Mesenchymal stem cell (in vitro differentiated cells and primary cell): ENCODE data around the gene FRRS1L.

Experiments
- DNase-seq: peaks from one replicate; pipeline ENCODE4 v3.0.0-alpha.2; 2013
- H2AFZ ChIP-seq: one replicate; pipeline ENCODE4 v1.6.1; 2013; ENCODE audit warnings: low read depth, mild to moderate bottlenecking, control low read depth, inconsistent platforms, low read length, moderate library complexity
- H2AK5ac ChIP-seq: 2 replicates; pipeline ENCODE4 v1.6.1; 2013; ENCODE audit warnings: low read length, moderate library complexity, mild to moderate bottlenecking, inconsistent platforms; ENCODE audit not compliant: severe bottlenecking
- H2BK120ac ChIP-seq: one replicate; pipeline ENCODE4 v1.6.1; 2013; ENCODE audit warnings: low read depth, mild to moderate bottlenecking, inconsistent platforms, low read length, moderate library complexity
- H2BK12ac ChIP-seq, 2 experiments: one replicate each; pipeline ENCODE4 v1.6.1; 2013; ENCODE audit warnings: inconsistent platforms in 2 of 2, low read length in 2 of 2, mild to moderate bottlenecking in 2 of 2, moderate library complexity in 2 of 2, control low read depth in 1 of 2
- H2BK15ac ChIP-seq: one replicate; pipeline ENCODE4 v1.6.1; 2013; ENCODE audit warnings: mild to moderate bottlenecking, low read depth, inconsistent platforms; ENCODE audit not compliant: poor library complexity, severe bottlenecking
- H2BK5ac ChIP-seq: 2 replicates; pipeline ENCODE4 v1.6.1; 2013; ENCODE audit warnings: low read depth, mild to moderate bottlenecking, low read length, control low read depth, inconsistent platforms; ENCODE audit not compliant: poor library complexity, severe bottlenecking
- H3K14ac ChIP-seq, 2 experiments: one replicate each; pipeline ENCODE4 v1.6.1; 2013; ENCODE audit warnings: inconsistent platforms in 2 of 2, low read length in 2 of 2, control low read depth in 1 of 2, mild to moderate bottlenecking in 1 of 2, moderate library complexity in 1 of 2
- H3K18ac ChIP-seq, 2 experiments: one replicate each; pipeline ENCODE4 v1.6.1; 2013; ENCODE audit warnings: inconsistent platforms in 2 of 2, low read length in 2 of 2, control low read depth in 1 of 2, low read depth in 1 of 2, mild to moderate bottlenecking in 1 of 2
- H3K23ac ChIP-seq, 2 experiments: one replicate each; pipeline ENCODE4 v1.6.1; 2013; ENCODE audit warnings: inconsistent platforms in 2 of 2, low read length in 2 of 2, mild to moderate bottlenecking in 2 of 2, moderate library complexity in 2 of 2, control low read depth in 1 of 2
- H3K27ac ChIP-seq: 2 replicates; pipeline ENCODE4 v1.5.1; 2013; ENCODE audit warnings: mild to moderate bottlenecking, moderate library complexity, low read length, control low read depth, inconsistent platforms; ENCODE audit not compliant: poor library complexity, severe bottlenecking
- H3K27me3 ChIP-seq, 2 experiments: 2 replicates each; pipeline versions ENCODE4 v1.6.1 to v1.7.0; 2013; ENCODE audit warnings: low read length in 2 of 2, mild to moderate bottlenecking in 2 of 2, moderate library complexity in 2 of 2, control low read depth in 1 of 2, inconsistent platforms in 1 of 2; ENCODE audit not compliant: control insufficient read depth in 1 of 2, insufficient read depth in 1 of 2
- H3K36me3 ChIP-seq, 2 experiments: 2 replicates each; pipeline versions ENCODE4 v1.6.1 to v1.7.0; 2013; ENCODE audit warnings: low read length in 2 of 2, control low read depth in 1 of 2, inconsistent platforms in 1 of 2, low read depth in 1 of 2, mild to moderate bottlenecking in 1 of 2; ENCODE audit not compliant: insufficient read depth in 2 of 2, control insufficient read depth in 1 of 2
- H3K4ac ChIP-seq, 2 experiments: one replicate each; pipeline ENCODE4 v1.6.1; 2013; ENCODE audit warnings: inconsistent platforms in 2 of 2, low read length in 2 of 2, mild to moderate bottlenecking in 2 of 2, moderate library complexity in 2 of 2, control low read depth in 1 of 2, low read depth in 1 of 2
- H3K4me1 ChIP-seq: 2 replicates; pipeline ENCODE4 v1.6.1; 2013; ENCODE audit warnings: low read depth, low read length, control low read depth; ENCODE audit not compliant: control insufficient read depth, insufficient read depth
- H3K4me2 ChIP-seq: 2 replicates; pipeline ENCODE4 v1.6.1; 2013; ENCODE audit warnings: low read length, mild to moderate bottlenecking, inconsistent platforms; ENCODE audit not compliant: poor library complexity, severe bottlenecking
- H3K4me3 ChIP-seq, 2 experiments: 2 replicates each; pipeline versions ENCODE4 v1.5.1 to v1.7.0; 2013; ENCODE audit warnings: low read length in 2 of 2, mild to moderate bottlenecking in 2 of 2, control low read depth in 1 of 2, low read depth in 1 of 2; ENCODE audit not compliant: insufficient read depth in 1 of 2
- H3K79me1 ChIP-seq: replicated peaks from 2 replicates; pipeline ENCODE4 v1.6.1; 2013; ENCODE audit warnings: mild to moderate bottlenecking, control low read depth, low read length, inconsistent platforms; ENCODE audit not compliant: poor library complexity, severe bottlenecking
- H3K9ac ChIP-seq: 2 replicates; pipeline ENCODE4 v1.7.0; 2013; ENCODE audit warnings: mild to moderate bottlenecking, low read length, moderate library complexity
- H3K9me3 ChIP-seq: 2 replicates; pipeline ENCODE4 v1.7.0; 2013; ENCODE audit warnings: mild to moderate bottlenecking, low read length; ENCODE audit not compliant: control insufficient read depth
- H4K8ac ChIP-seq: one replicate; pipeline ENCODE4 v1.6.1; 2013; ENCODE audit warnings: inconsistent platforms, mild to moderate bottlenecking, low read length, moderate library complexity
- H4K91ac ChIP-seq: one replicate; pipeline ENCODE4 v1.6.1; 2013; ENCODE audit warnings: mild to moderate bottlenecking, low read length, inconsistent platforms
- WGBS: methylation state at CpG from one replicate; pipeline ENCODE4 v1.1.7; 2013; ENCODE audit warnings: mixed read lengths; 5-methylcytosine and 5-hydroxymethylcytosine counted together

FRRS1L gene

DNA sequence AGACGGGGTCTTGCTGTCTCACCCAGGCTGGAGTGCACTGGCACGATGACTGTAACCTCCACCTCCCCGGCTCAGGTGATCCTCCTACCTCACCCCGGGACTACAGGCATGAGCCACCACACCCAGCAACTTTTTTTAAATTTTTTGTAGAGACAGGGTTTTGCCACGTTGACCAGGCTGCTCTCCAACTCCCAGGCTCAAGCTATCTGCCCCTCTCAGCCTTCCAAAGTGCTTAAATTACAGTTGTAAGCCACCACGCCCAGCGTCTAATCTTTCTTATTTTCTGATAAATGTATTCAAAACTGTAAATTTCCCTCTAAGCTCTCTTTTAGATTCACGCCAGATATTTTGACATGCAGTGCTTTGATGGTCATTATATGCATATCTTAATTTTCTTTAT lies 10.3 kb downstream of the FRRS1L start:
- no peak overlapping the region for H4K91ac ChIP-seq
- H3K23ac ChIP-seq: no peak overlapping the region
- no peak overlapping the region for H4K8ac ChIP-seq
- no peak overlapping the region for H2AFZ ChIP-seq
- H3K14ac ChIP-seq: no peak overlapping the region
- H2BK5ac ChIP-seq: no peak overlapping the region
- no peak overlapping the region for H2BK120ac ChIP-seq
- 74% methylated on average over 7 of the region's 8 CpGs for WGBS
- H3K9me3 ChIP-seq: peaks cover 7% of the 10 kb centered on the region
- no peak overlapping the region for H3K18ac ChIP-seq
- H3K36me3 ChIP-seq: no peaks in the 10 kb centered on the region
- no peak overlapping the region for H3K4ac ChIP-seq
- no peak overlapping the region for H2AK5ac ChIP-seq
- no peaks in the 10 kb centered on the region for H3K79me1 ChIP-seq
- H2BK12ac ChIP-seq: no peak overlapping the region
- no peak overlapping the region for H3K27ac ChIP-seq
- no peak overlapping the region for H3K9ac ChIP-seq
- no peak overlapping the region for H3K4me2 ChIP-seq
- DNase-seq: no peak
- H3K27me3 ChIP-seq: peaks cover 6 to 7% of the 10 kb centered on the region in 2 experiments
- H2BK15ac ChIP-seq: no peak overlapping the region
- H3K4me3 ChIP-seq: no peak overlapping the region
- H3K4me1 ChIP-seq: no peaks in the 10 kb centered on the region

DNA sequence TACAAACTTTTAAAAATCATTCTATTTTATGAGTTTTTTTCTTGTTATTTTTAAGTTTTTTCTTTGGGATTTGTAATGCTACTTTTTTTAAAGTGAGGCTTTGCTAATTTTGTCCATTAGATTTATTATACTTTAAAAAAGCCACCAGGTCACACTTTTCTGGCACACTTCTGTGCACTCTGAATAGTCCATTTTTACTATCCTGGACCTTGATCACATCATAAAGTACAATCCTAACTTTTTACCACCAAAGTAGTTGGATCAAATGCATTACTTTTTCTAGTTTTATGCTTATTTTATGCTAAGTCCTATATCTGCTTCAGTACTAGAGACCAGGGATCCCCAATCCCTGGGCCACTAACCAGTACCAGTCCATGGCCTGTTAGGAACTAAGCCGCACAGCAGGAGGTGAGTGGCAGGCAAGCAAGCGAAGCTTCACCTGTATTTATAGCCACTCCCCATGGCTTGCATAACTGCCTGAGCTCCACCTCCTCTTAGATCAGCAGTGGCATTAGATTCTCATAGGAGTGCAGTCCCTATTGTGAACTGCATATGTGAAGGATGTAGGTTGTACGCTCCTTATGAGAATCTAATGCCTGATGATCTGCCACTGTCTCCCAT lies 16.0 kb downstream of the FRRS1L start:
- no peaks in the 10 kb centered on the region for H3K36me3 ChIP-seq
- no peak overlapping the region for H2AFZ ChIP-seq
- H3K9me3 ChIP-seq: peaks cover 7% of the 10 kb centered on the region
- no peak overlapping the region for H2AK5ac ChIP-seq
- H3K27ac ChIP-seq: no peak overlapping the region
- 79% methylated on average over 2 of the region's 3 CpGs for WGBS
- H2BK120ac ChIP-seq: no peak overlapping the region
- no peaks in the 10 kb centered on the region for H3K4me1 ChIP-seq
- no peak overlapping the region for H4K91ac ChIP-seq
- H3K18ac ChIP-seq: no peak overlapping the region
- DNase-seq: no peak
- H3K23ac ChIP-seq: no peak overlapping the region
- H3K14ac ChIP-seq: no peak overlapping the region
- no peak overlapping the region for H3K9ac ChIP-seq
- H3K27me3 ChIP-seq: peaks cover 3 to 26% of the 10 kb centered on the region in 2 experiments
- H2BK15ac ChIP-seq: no peak overlapping the region
- no peak overlapping the region for H3K4me2 ChIP-seq
- no peak overlapping the region for H2BK12ac ChIP-seq
- no peaks in the 10 kb centered on the region for H3K79me1 ChIP-seq
- H4K8ac ChIP-seq: no peak overlapping the region
- no peak overlapping the region for H3K4me3 ChIP-seq
- H3K4ac ChIP-seq: no peak overlapping the region
- no peak overlapping the region for H2BK5ac ChIP-seq

DNA sequence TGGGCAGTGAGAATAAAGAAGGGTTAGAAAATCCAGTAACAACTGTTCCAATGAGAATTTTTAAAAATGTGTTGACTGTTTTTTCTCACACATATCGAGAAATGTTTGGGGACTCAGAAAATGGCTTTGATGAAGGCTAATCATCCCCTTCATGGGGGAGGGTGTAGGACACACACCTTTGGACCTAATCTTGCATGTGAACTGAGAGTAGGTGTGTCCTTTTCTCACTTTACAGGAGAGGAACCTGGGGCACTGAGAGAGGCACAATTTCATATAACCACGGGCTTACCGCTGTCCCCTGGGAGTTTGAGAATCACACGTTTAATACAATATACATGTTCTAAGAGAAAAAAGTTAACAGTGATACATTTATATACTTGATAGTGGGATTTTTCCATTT lies 17.3 kb downstream of the FRRS1L start:
- no peak for DNase-seq
- H2AFZ ChIP-seq: no peak overlapping the region
- WGBS: 96% methylated on average over 1 of the region's 4 CpGs

DNA sequence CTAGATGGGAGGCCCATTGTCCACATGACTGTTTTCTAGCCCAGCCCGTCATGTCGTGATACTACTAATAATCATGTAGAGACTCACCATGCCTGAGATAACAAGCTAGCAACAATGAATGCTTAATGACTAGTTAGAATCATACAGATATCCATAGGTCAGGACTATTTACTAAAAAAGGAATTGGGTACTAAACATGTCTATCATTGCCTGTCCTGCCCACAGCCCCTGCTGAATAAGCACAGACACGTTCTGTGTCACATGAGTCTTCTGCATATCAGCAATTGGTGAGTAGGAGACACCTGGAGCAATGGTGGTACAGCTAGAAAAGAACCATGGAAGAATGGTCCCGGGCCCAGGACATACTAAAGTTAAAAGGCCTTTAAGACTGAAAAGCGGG lies 18.0 kb downstream of the FRRS1L start:
- H3K14ac ChIP-seq: no peak overlapping the region
- H3K36me3 ChIP-seq: no peaks in the 10 kb centered on the region
- H4K8ac ChIP-seq: no peak overlapping the region
- no peak overlapping the region for H4K91ac ChIP-seq
- H3K27me3 ChIP-seq: peaks cover 3 to 29% of the 10 kb centered on the region in 2 experiments
- H2BK120ac ChIP-seq: no peak overlapping the region
- no peak overlapping the region for H2BK5ac ChIP-seq
- H2BK15ac ChIP-seq: no peak overlapping the region
- DNase-seq: no peak
- H2AFZ ChIP-seq: no peak overlapping the region
- WGBS: 85% methylated on average over 3 of the region's 5 CpGs
- H3K9me3 ChIP-seq: peaks cover 7% of the 10 kb centered on the region
- no peak overlapping the region for H3K27ac ChIP-seq
- H3K4ac ChIP-seq: no peak overlapping the region
- no peak overlapping the region for H3K4me2 ChIP-seq
- no peak overlapping the region for H2AK5ac ChIP-seq
- H3K18ac ChIP-seq: no peak overlapping the region
- H3K4me1 ChIP-seq: no peaks in the 10 kb centered on the region
- no peaks in the 10 kb centered on the region for H3K79me1 ChIP-seq
- H2BK12ac ChIP-seq: no peak overlapping the region
- no peak overlapping the region for H3K23ac ChIP-seq
- no peak overlapping the region for H3K4me3 ChIP-seq
- H3K9ac ChIP-seq: no peak overlapping the region

More for the DNA sequence above, 17.3 kb downstream of the FRRS1L start:
- peaks cover 7% of the 10 kb centered on the region for H3K9me3 ChIP-seq
- H3K23ac ChIP-seq: no peak overlapping the region
- H3K4me2 ChIP-seq: no peak overlapping the region
- H3K36me3 ChIP-seq: no peaks in the 10 kb centered on the region
- no peak overlapping the region for H3K14ac ChIP-seq
- H3K27ac ChIP-seq: no peak overlapping the region
- no peak overlapping the region for H4K91ac ChIP-seq
- H3K4me3 ChIP-seq: no peak overlapping the region
- H3K4me1 ChIP-seq: no peaks in the 10 kb centered on the region
- no peak overlapping the region for H2BK15ac ChIP-seq
- no peak overlapping the region for H2BK12ac ChIP-seq
- no peak overlapping the region for H2AK5ac ChIP-seq
- no peak overlapping the region for H4K8ac ChIP-seq
- no peak overlapping the region for H3K4ac ChIP-seq
- no peak overlapping the region for H2BK5ac ChIP-seq
- H3K27me3 ChIP-seq: peaks cover 3 to 29% of the 10 kb centered on the region in 2 experiments
- H3K79me1 ChIP-seq: no peaks in the 10 kb centered on the region
- H2BK120ac ChIP-seq: no peak overlapping the region
- no peak overlapping the region for H3K9ac ChIP-seq
- H3K18ac ChIP-seq: no peak overlapping the region
